22Rv1 (cell line): Measurements from ENCODE around the gene CST9.

Experiments
- H3K27ac ChIP-seq: fragments of 450-650 bp; 2 replicates; pipeline ENCODE4 v1.5.1; 2017
- CTCF ChIP-seq: fragments of 450-650 bp; IDR thresholded peaks from 2 replicates; pipeline ENCODE4 v1.5.1; 2017; ENCODE audit warnings: mild to moderate bottlenecking
- ZFX ChIP-seq: fragments of 450-650 bp; IDR thresholded peaks from 2 replicates; pipeline ENCODE4 v1.6.1; 2017; ENCODE audit warnings: antibody characterized with exemption, borderline replicate concordance

The CST9 gene

GRCh38 chr20:23604306-23604705, 1.4 kb downstream of the CST9 start:
- H3K27ac ChIP-seq = no peak overlapping the region
- TF ChIP-seq ZFX (no peak), CTCF (no peak)

GRCh38 chr20:23603321-23603720, 2.4 kb downstream of the CST9 start:
- H3K27ac ChIP-seq = no peak overlapping the region
- TF ChIP-seq ZFX (no peak), CTCF (no peak)

- H3K27ac ChIP-seq = no peak overlapping the region
- TF ChIP-seq CTCF (no peak), ZFX (no peak)
Observed at GRCh38 chr20:23602699-23603098, 3.0 kb downstream of the CST9 start.

GRCh38 chr20:23602241-23602640, 3.5 kb downstream of the CST9 start:
- no peak overlapping the region for H3K27ac ChIP-seq
- TF ChIP-seq CTCF = no peak
- no peak for TF ChIP-seq ZFX

GRCh38 chr20:23601715-23602114, 4.0 kb downstream of the CST9 start:
- H3K27ac ChIP-seq = no peak overlapping the region
- TF ChIP-seq ZFX = no peak
- no peak for TF ChIP-seq CTCF

GRCh38 chr20:23598481-23598880, 7.2 kb downstream of the CST9 start:
- H3K27ac ChIP-seq = no peak overlapping the region
- no peak for TF ChIP-seq ZFX
- TF ChIP-seq CTCF = no peak

- TF ChIP-seq CTCF = no peak
- TF ChIP-seq ZFX = no peak
Observed at GRCh38 chr20:23596579-23597250, 9.0 kb downstream of the CST9 start.

More at GRCh38 chr20:23596579-23597250, 9.0 kb downstream of the CST9 start:
- no peak overlapping the region for H3K27ac ChIP-seq
